CD4-positive, alpha-beta memory T cell (primary cell): ENCODE results near the gene OSR1. TPM values are rescaled to one million over a fixed set of nuclear protein-coding genes. Genes with fewer than 3 reads are reported as not detected.
"Not testable (repeated sequence)": the region's sequence is repeated elsewhere in the genome, so short reads cannot be mapped to it uniquely, and the experiment has no call there.

Source experiments
- CTCF ChIA-PET: fragments of 350-600 bp; sonication (Branson Sonifier 250); formaldehyde crosslinking; loops from one replicate; lab custom pipeline; 2021; ENCODE audit warnings: inconsistent platforms; ENCODE audit not compliant: partially characterized antibody; lab: Charles Lee
- POLR2A ChIA-PET: fragments of 350-600 bp; sonication (Branson Sonifier 250); formaldehyde crosslinking; loops from one replicate; lab custom pipeline; 2021; ENCODE audit not compliant: partially characterized antibody; lab: Charles Lee
- DNase-seq, 5 donors: peaks; one replicate each; pipeline versions ENCODE4 v3.0.0 to v3.0.0-alpha.2; 2020 to 2022; ENCODE audit warnings: mixed read lengths in 1 of 5
- H3K27ac ChIP-seq: one replicate; pipeline ENCODE4 v1.7.0; 2013; ENCODE audit warnings: low read depth, low read length
- H3K27me3 ChIP-seq: 2 replicates; pipeline ENCODE4 v1.7.0; 2013; ENCODE audit warnings: mild to moderate bottlenecking, low read length, moderate library complexity; ENCODE audit not compliant: insufficient read depth
- H3K36me3 ChIP-seq: 2 replicates; pipeline ENCODE4 v1.7.0; 2013; ENCODE audit warnings: mild to moderate bottlenecking, low read length, moderate library complexity; ENCODE audit not compliant: insufficient read depth
- H3K4me1 ChIP-seq: 2 replicates; pipeline ENCODE4 v1.7.0; 2013; ENCODE audit warnings: mild to moderate bottlenecking, low read length, moderate library complexity; ENCODE audit not compliant: insufficient read depth
- H3K4me3 ChIP-seq, 2 donors: one replicate each; pipeline ENCODE4 v1.7.0; 2013; ENCODE audit warnings: low read length in 2 of 2, mild to moderate bottlenecking in 1 of 2
- H3K9me3 ChIP-seq, 2 donors: one replicate each; pipeline ENCODE4 v1.7.0; 2013; ENCODE audit warnings: low read length in 2 of 2, control low read depth in 1 of 2; ENCODE audit not compliant: control insufficient read depth in 1 of 2
- H3K27ac Mint-ChIP-seq, 7 donors: one replicate each; pipeline ENCODE4 v1.8.0; 2020 to 2021; ENCODE audit warnings: mixed read lengths in 7 of 7, mild to moderate bottlenecking in 6 of 7, inconsistent platforms in 3 of 7, moderate library complexity in 3 of 7
- H3K27me3 Mint-ChIP-seq, 2 donors: one replicate each; pipeline ENCODE4 v1.8.0; 2020 to 2021; ENCODE audit warnings: mixed read lengths in 2 of 2
- H3K36me3 Mint-ChIP-seq, 2 donors: one replicate each; pipeline ENCODE4 v1.8.0; 2020 to 2021; ENCODE audit warnings: mixed read lengths in 2 of 2, inconsistent platforms in 1 of 2, mild to moderate bottlenecking in 1 of 2
- H3K4me1 Mint-ChIP-seq, 4 donors: one replicate each; pipeline ENCODE4 v1.8.0; 2020 to 2021; ENCODE audit warnings: mixed read lengths in 4 of 4, mild to moderate bottlenecking in 1 of 4
- H3K4me3 Mint-ChIP-seq, 8 donors: one replicate each; pipeline ENCODE4 v1.8.0; 2020 to 2021; ENCODE audit warnings: mixed read lengths in 8 of 8, mild to moderate bottlenecking in 7 of 8, moderate library complexity in 6 of 8, inconsistent platforms in 3 of 8
- H3K9me3 Mint-ChIP-seq, 8 donors: one replicate each; pipeline ENCODE4 v1.8.0; 2020 to 2021; ENCODE audit warnings: mixed read lengths in 8 of 8, mild to moderate bottlenecking in 5 of 8, inconsistent platforms in 3 of 8, moderate library complexity in 1 of 8
- intact Hi-C: fragments of 100-400 bp; cut with micrococcal nuclease; formaldehyde crosslinking; loops from one replicate; pipeline ENCODE4 v1.15.1; 2023
- microRNA-seq: library from miRNA; unstranded; fragments of <30 nt; microRNA quantifications from one replicate; pipeline ENCODE4 v1.2.0, GENCODE V29; 2021; ENCODE audit warnings: borderline replicate concordance, borderline number of aligned reads, borderline microRNAs expressed, mixed read lengths
- polyA plus RNA-seq, 2 donors: library from polyadenylated mRNA; unstranded; fragments of 300-500 nt; fragmentation: Illumina TruSeq; gene quantifications; one replicate each; pipeline ENCODE4 v1.2.3, GENCODE V29; 2021
- total RNA-seq, 2 experiments: library from RNA; stranded (reverse); gene quantifications; one replicate each; pipeline ENCODE4 v1.2.3, GENCODE V29; 2021

Gene OSR1
- total and polyA plus RNA-seq, 4 experiments from 2014 or later = not detected

DNA sequence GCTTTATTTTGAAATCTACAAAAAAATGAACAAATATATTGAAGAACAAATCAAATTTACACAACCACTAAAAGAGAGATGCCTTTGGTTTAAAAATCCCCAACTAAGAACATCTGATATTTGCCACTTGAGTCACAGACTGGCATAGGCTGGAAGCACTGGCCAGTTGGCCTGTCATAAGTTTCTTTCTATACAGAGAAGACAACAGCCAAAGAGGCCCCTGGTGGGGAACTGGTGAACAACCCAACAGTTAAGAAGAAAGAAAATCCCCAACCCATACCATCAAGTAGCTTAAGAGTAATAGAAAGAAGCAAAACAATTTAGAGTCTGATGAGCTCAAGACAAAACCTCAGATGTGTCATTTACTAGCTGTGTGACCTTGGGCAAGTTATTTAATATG is 45.5 kb downstream of the OSR1 start:
- H3K27me3 Mint-ChIP-seq = peaks cover 0 to 1% of the 10 kb centered on the region in 2 donors
- DNase-seq = no peak
- POLR2A ChIA-PET = no interaction called here
- Histone ChIP-seq H3K27me3 (no peaks in the 10 kb centered on the region), H3K36me3 (no peaks in the 10 kb centered on the region), H3K27ac (no peak overlapping the region), H3K4me3 (no peak overlapping the region), H3K9me3 (no peaks in the 10 kb centered on the region), H3K4me1 (no peaks in the 10 kb centered on the region)
- H3K9me3 Mint-ChIP-seq = peaks cover 0 to 7% (median 2%) of the 10 kb centered on the region in 8 donors
- no peaks in the 10 kb centered on the region for H3K36me3 Mint-ChIP-seq
- CTCF ChIA-PET = interaction anchor here (0.7 kb wide), 1 partner anchor 22 kb away, joined by 3 read pairs; no protein-coding TSS in a partner anchor
- no peaks in the 10 kb centered on the region for H3K4me1 Mint-ChIP-seq
- intact Hi-C loops = no loop called here
- H3K4me3 Mint-ChIP-seq = no peak overlapping the region
- H3K27ac Mint-ChIP-seq = no peak overlapping the region

DNA sequence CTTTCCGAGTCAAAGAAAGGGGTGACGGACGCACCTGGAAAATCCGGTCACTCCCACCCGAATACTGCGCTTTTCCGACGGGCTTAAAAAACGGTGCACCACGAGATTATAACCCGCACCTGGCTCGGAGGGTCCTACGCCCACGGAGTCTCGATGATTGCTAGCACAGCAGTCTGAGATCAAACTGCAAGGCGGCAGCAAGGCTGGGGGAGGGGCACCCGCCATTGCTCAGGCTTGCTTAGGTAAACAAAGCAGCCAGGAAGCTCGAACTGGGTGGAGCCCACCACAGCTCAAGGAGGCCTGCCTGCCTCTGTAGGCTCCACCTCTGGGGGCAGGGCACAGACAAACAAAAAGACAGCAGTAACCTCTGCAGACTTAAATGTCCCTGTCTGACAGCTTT is 52.4 kb downstream of the OSR1 start:
- H3K27ac ChIP-seq, H3K27me3 Mint-ChIP-seq, H3K4me1 Mint-ChIP-seq, H3K36me3 Mint-ChIP-seq, H3K9me3 Mint-ChIP-seq, H3K9me3 ChIP-seq, DNase-seq, H3K4me3 Mint-ChIP-seq, H3K36me3 ChIP-seq, H3K4me3 ChIP-seq, CTCF ChIA-PET, POLR2A ChIA-PET, H3K27ac Mint-ChIP-seq, H3K4me1 ChIP-seq, H3K27me3 ChIP-seq, intact Hi-C loops: not testable (repeated sequence)

DNA sequence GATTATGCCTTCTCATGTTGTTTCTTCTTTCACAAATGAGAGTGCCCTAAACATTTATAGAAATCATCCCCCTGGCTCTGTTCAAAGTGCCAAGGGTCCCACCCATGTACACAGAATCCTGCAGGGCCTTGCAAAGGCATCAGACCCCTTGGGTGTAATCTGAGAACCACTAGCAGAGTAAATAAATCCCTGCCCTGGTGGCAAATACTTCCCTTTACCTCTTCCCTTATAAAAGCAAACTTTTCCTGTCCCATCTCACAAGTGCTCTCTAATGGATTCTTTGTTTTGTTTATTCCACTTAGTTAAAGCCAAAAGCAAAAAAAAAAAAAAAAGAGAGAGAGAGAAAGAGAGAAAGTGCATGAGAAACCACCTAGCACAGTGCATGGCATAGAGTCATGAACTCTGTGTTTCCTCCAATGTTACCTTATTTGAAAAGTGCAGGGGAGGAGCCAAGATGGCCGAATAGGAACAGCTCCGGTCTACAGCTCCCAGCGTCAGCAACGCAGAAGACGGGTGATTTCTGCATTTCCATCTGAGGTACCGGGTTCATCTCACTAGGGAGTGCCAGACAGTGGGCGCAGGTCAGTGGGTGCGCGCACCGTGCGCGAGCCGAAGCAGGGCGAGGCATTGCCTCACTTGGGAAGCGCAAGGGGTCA is 52.9 kb downstream of the OSR1 start:
- H3K27me3 ChIP-seq, H3K36me3 Mint-ChIP-seq, H3K27me3 Mint-ChIP-seq, POLR2A ChIA-PET, H3K36me3 ChIP-seq, H3K4me3 ChIP-seq, H3K9me3 Mint-ChIP-seq, H3K4me3 Mint-ChIP-seq, CTCF ChIA-PET, H3K27ac ChIP-seq, H3K4me1 ChIP-seq, DNase-seq, H3K9me3 ChIP-seq, H3K4me1 Mint-ChIP-seq, intact Hi-C loops: not testable (repeated sequence)
- peak overlapping the region in 1 of 7 donors; percentile 19 for H3K27ac Mint-ChIP-seq

DNA sequence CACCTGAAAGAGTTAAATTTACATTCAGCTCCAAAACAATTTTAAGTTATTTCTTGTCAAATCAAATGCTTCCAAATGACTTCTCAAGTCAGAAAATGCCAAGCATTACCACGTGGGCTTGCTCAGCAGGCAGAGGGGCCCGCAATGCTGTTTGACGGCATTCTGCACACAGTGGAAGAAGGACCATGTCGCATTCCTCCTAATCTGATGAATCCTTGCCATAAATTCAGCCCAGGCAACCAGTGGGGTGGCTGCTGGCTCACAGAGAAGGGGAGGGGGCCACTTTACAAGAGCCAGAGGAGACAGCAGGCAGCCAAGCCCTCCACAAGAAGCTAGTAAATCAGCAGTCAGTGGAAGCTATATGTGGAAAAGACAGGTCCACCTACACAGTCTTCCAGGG is 56.7 kb downstream of the OSR1 start:
- no peak for DNase-seq
- H3K4me3 ChIP-seq = no peak overlapping the region
- intact Hi-C loops = no loop called here
- no peaks in the 10 kb centered on the region for H3K27me3 Mint-ChIP-seq
- H3K27me3 ChIP-seq = no peaks in the 10 kb centered on the region
- H3K9me3 ChIP-seq = no peaks in the 10 kb centered on the region
- no peaks in the 10 kb centered on the region for H3K4me1 Mint-ChIP-seq
- H3K4me1 ChIP-seq = no peaks in the 10 kb centered on the region
- H3K27ac ChIP-seq = no peak overlapping the region
- ChIA-PET CTCF (no interaction called here), POLR2A (no interaction called here)
- H3K36me3 ChIP-seq = no peaks in the 10 kb centered on the region
- no peak overlapping the region for H3K27ac Mint-ChIP-seq
- H3K36me3 Mint-ChIP-seq = peaks cover 0 to 2% of the 10 kb centered on the region in 2 donors
- H3K9me3 Mint-ChIP-seq = peaks cover 0 to 2% (median 0%) of the 10 kb centered on the region in 8 donors
- no peak overlapping the region for H3K4me3 Mint-ChIP-seq

Small RNAs within 50 kb of the gene (microRNA-seq; reads per million reads assigned to microRNA genes)
- 2.4 reads per million, percentile 3 among the genes with 10 or more reads in this experiment for gene MIR4757
